BE2C (cell line): ENCODE data around the gene CD109.
"Not testable (repeated sequence)": the region's sequence is repeated elsewhere in the genome, so short reads cannot be mapped to it uniquely, and the experiment has no call there.

Experiments used
- DNase-seq: peaks from one replicate; pipeline ENCODE4 v3.0.0-alpha.2; 2020
- H3K27me3 ChIP-seq: fragments of 250-450 bp; sonication (Bioruptor Pico); 2 replicates; pipeline ENCODE4 v1.5.1; 2020; ENCODE audit warnings: mild to moderate bottlenecking
- H3K36me3 ChIP-seq: fragments of 250-450 bp; sonication (Bioruptor Pico); 2 replicates; pipeline ENCODE4 v1.5.1; 2020; ENCODE audit warnings: mild to moderate bottlenecking
- H3K4me1 ChIP-seq: fragments of 250-450 bp; sonication (Bioruptor Pico); 2 replicates; pipeline ENCODE4 v1.5.1; 2020
- H3K4me3 ChIP-seq: 2 replicates; pipeline ENCODE4 v1.5.1; 2011; ENCODE audit warnings: low read depth, low read length
- H3K9me3 ChIP-seq: fragments of 250-450 bp; sonication (Bioruptor Pico); 2 replicates; pipeline ENCODE4 v1.5.1; 2020
- CTCF ChIP-seq: IDR thresholded peaks from 2 replicates; pipeline ENCODE4 v1.5.1; 2012; ENCODE audit warnings: mild to moderate bottlenecking, low read depth, low read length

Gene CD109

GRCh38 chr6:73680289-73680918 is 15.6 kb upstream of the CD109 start:
- no peak for TF ChIP-seq CTCF
- H3K27me3 ChIP-seq: no peaks in the 10 kb centered on the region; the same call in 1 of the 2 replicates
- no peak overlapping the region for H3K4me3 ChIP-seq
- H3K9me3 ChIP-seq: no peaks in the 10 kb centered on the region
- H3K4me1 ChIP-seq: no peaks in the 10 kb centered on the region
- no peak for DNase-seq
- H3K36me3 ChIP-seq: no peaks in the 10 kb centered on the region

- not testable (repeated sequence) for DNase-seq, H3K4me3 ChIP-seq, H3K36me3 ChIP-seq, H3K27me3 ChIP-seq, H3K9me3 ChIP-seq, H3K4me1 ChIP-seq
These were observed 12.4 kb upstream of the CD109 start for GRCh38 chr6:73683574-73683973.

- DNase-seq: no peak
- Histone ChIP-seq H3K4me3 (no peak overlapping the region), H3K36me3 (no peaks in the 10 kb centered on the region), H3K4me1 (no peaks in the 10 kb centered on the region), H3K27me3 (no peaks in the 10 kb centered on the region), H3K9me3 (no peaks in the 10 kb centered on the region)
- TF ChIP-seq CTCF: no peak
These were observed 7.7 kb upstream of the CD109 start for GRCh38 chr6:73688351-73688750.

- H3K4me3 ChIP-seq: no peak overlapping the region
- no peaks in the 10 kb centered on the region for H3K36me3 ChIP-seq
- no peaks in the 10 kb centered on the region for H3K9me3 ChIP-seq
- no peaks in the 10 kb centered on the region for H3K4me1 ChIP-seq
- no peak for DNase-seq
- no peak for TF ChIP-seq CTCF
- H3K27me3 ChIP-seq: no peaks in the 10 kb centered on the region; the same call in 1 of the 2 replicates
These were observed 5.9 kb upstream of the CD109 start for GRCh38 chr6:73690056-73690455.

GRCh38 chr6:73691512-73691911 is 4.5 kb upstream of the CD109 start:
- TF ChIP-seq CTCF: no peak
- Histone ChIP-seq H3K36me3 (no peaks in the 10 kb centered on the region), H3K27me3 (peaks cover 11% of the 10 kb centered on the region), H3K9me3 (no peaks in the 10 kb centered on the region), H3K4me3 (no peak overlapping the region), H3K4me1 (no peaks in the 10 kb centered on the region)
- DNase-seq: no peak

- H3K27me3 ChIP-seq: peaks cover 20% of the 10 kb centered on the region
- H3K9me3 ChIP-seq: no peaks in the 10 kb centered on the region
- H3K36me3 ChIP-seq: no peaks in the 10 kb centered on the region
- DNase-seq: no peak
- no peak for TF ChIP-seq CTCF
- no peaks in the 10 kb centered on the region for H3K4me1 ChIP-seq
- H3K4me3 ChIP-seq: no peak overlapping the region
These were observed 1.1 kb upstream of the CD109 start for GRCh38 chr6:73694711-73695411.
